ENCODE measurements around the gene PLAU.

The PLAU gene

GRCh38 chr10:73954737-73955136 is 43.8 kb downstream of the PLAU start:
- Histone ChIP-seq H3K36me3 (ENCODE audit: low read depth) (no peaks in the 10 kb centered on the region), H3K27ac (ENCODE audit: poor library complexity, severe bottlenecking) (no peak overlapping the region), H3K27me3 (ENCODE audit: insufficient read depth, poor library complexity, severe bottlenecking) (no peaks in the 10 kb centered on the region), H3K4me3 (ENCODE audit: severe bottlenecking) (no peak overlapping the region), H3K9me3 (ENCODE audit: severe bottlenecking) (no peaks in the 10 kb centered on the region), H3K4me1 (ENCODE audit: insufficient read depth, poor library complexity, severe bottlenecking) (peaks cover 4% of the 10 kb centered on the region)
- DNase-seq (ENCODE audit: low spot score) (no peak), ATAC-seq (ENCODE audit: low read depth) (no peak)
- no peak for TF ChIP-seq CTCF (IDR thresholded peaks at IDR 0.05; ENCODE audit: poor library complexity, severe bottlenecking)

GRCh38 chr10:73955719-73956118 is 44.8 kb downstream of the PLAU start:
- no peaks in the 10 kb centered on the region for H3K27me3 ChIP-seq (ENCODE audit: insufficient read depth, poor library complexity, severe bottlenecking)
- H3K4me1 ChIP-seq (ENCODE audit: insufficient read depth, poor library complexity, severe bottlenecking): peaks cover 4% of the 10 kb centered on the region
- no peak overlapping the region for H3K4me3 ChIP-seq (ENCODE audit: severe bottlenecking)
- DNase-seq (ENCODE audit: low spot score) (no peak), ATAC-seq (ENCODE audit: low read depth) (no peak)
- no peak overlapping the region for H3K27ac ChIP-seq (ENCODE audit: poor library complexity, severe bottlenecking)
- H3K9me3 ChIP-seq (ENCODE audit: severe bottlenecking): no peaks in the 10 kb centered on the region
- no peak for TF ChIP-seq CTCF (IDR thresholded peaks at IDR 0.05; ENCODE audit: poor library complexity, severe bottlenecking)
- H3K36me3 ChIP-seq (ENCODE audit: low read depth): no peaks in the 10 kb centered on the region

- Histone ChIP-seq H3K9me3 (ENCODE audit: severe bottlenecking) (no peaks in the 10 kb centered on the region), H3K4me1 (ENCODE audit: insufficient read depth, poor library complexity, severe bottlenecking) (peaks cover 4% of the 10 kb centered on the region), H3K36me3 (ENCODE audit: low read depth) (no peaks in the 10 kb centered on the region), H3K27me3 (ENCODE audit: insufficient read depth, poor library complexity, severe bottlenecking) (no peaks in the 10 kb centered on the region), H3K27ac (ENCODE audit: poor library complexity, severe bottlenecking) (no peak overlapping the region), H3K4me3 (ENCODE audit: severe bottlenecking) (no peak overlapping the region)
- ATAC-seq (ENCODE audit: low read depth) (peak; percentile 40; the same call in 2 of the 3 replicates), DNase-seq (ENCODE audit: low spot score) (no peak)
- TF ChIP-seq CTCF (IDR thresholded peaks at IDR 0.05; ENCODE audit: poor library complexity, severe bottlenecking): no peak
Measured at GRCh38 chr10:73956476-73957359, 45.8 kb downstream of the PLAU start.

- 0 out of 3 replicates have a peak, but pooled peaks have one; percentile 18 for ATAC-seq (ENCODE audit: low read depth)
Measured at GRCh38 chr10:73959484-73960243, 48.7 kb downstream of the PLAU start.

More at GRCh38 chr10:73959484-73960243, 48.7 kb downstream of the PLAU start:
- H3K9me3 ChIP-seq (ENCODE audit: severe bottlenecking): no peaks in the 10 kb centered on the region
- H3K4me3 ChIP-seq (ENCODE audit: severe bottlenecking): no peak overlapping the region
- H3K27me3 ChIP-seq (ENCODE audit: insufficient read depth, poor library complexity, severe bottlenecking): no peaks in the 10 kb centered on the region
- no peaks in the 10 kb centered on the region for H3K36me3 ChIP-seq (ENCODE audit: low read depth)
- no peak for TF ChIP-seq CTCF (IDR thresholded peaks at IDR 0.05; ENCODE audit: poor library complexity, severe bottlenecking)
- peaks cover 4% of the 10 kb centered on the region for H3K4me1 ChIP-seq (ENCODE audit: insufficient read depth, poor library complexity, severe bottlenecking)
- no peak for DNase-seq (ENCODE audit: low spot score)
- H3K27ac ChIP-seq (ENCODE audit: poor library complexity, severe bottlenecking): no peak overlapping the region
